GM18520 (cell line): ENCODE results near the gene UNC5B.

Experiments
- ATAC-seq: cut with Tn5 transposase; IDR thresholded peaks from one replicate; pipeline ENCODE4 v1.9.1; 2021; ENCODE audit not compliant: unreplicated experiment

The UNC5B gene

DNA sequence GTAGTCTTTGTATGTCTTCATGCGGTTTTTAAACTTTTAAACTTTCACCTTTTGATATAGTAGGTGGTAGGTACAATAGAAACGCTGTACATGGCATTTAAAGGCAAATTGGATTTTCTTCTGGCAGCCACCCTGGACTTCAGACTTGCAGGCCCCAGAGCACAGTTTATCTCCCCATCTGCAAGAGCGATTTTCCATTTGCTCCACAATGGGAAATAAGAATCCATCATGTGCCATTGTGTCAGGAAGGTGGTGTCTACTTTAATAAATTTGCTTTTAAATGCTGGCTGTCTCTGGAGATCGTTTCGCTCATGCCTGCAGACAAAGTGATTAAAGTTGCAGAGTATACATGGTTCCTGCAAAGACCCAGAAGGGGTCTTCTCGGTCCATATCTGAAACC lies 38.9 kb downstream of the UNC5B start:
- ATAC-seq = no peak

DNA sequence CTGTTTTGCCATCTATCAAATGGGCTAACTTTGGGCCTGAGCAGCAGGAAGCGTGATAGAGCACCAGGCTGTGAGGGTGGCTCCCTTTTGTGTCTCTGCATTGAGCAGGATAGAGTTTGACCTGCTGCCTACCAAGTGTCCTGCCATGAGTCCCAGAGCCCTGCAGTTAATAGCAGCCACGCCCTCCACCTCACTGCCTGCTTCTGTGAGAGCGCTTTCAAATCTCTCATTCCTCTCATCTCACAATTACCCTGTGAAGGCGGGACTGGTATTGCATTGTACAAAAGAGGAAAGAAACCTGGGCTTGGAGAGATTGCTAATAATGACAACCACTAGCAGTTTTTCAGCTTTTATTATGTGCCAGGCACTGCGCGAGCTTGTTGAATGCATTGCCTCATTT lies 39.9 kb downstream of the UNC5B start:
- ATAC-seq = no peak

DNA sequence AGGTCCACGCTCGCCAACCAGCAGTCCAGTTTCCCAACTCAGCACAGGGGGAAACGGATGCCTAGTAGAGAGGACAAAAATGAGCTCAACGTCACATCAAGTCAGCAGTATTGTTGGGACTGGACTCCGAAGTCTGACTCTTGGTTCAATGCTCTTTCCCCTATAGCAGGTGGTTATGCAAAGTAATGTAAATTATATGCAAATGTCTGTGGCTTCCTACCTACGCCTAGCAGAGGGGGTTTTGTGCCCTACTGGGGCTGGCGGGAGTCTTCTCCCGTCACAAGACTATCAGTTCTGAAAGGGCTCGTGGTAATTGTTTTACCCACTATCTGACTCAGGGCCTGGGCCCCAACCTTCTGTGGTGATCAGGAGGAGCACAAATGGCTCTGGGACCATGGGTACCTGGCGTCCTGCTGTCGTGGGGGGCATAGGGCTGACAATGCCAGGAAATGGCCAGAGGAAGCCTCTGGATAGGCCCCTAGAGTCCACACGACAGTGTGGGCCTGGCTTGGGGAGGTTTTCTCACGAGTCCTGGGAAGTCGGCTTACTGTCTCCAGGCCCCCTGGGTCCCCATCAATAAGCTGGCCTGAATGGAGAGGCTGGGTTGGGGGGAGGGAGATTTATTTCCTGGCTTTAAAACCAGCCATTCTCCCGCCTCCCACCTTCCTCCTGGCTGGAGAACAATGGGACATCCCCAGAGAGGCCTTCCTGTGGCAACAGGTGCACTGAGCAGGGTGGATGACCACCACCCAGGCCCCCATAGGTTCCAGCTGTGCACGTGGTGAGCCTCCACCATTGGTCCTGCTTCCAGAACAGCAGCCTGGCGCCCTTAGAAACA lies 41.8 kb downstream of the UNC5B start:
- ATAC-seq = no peak

DNA sequence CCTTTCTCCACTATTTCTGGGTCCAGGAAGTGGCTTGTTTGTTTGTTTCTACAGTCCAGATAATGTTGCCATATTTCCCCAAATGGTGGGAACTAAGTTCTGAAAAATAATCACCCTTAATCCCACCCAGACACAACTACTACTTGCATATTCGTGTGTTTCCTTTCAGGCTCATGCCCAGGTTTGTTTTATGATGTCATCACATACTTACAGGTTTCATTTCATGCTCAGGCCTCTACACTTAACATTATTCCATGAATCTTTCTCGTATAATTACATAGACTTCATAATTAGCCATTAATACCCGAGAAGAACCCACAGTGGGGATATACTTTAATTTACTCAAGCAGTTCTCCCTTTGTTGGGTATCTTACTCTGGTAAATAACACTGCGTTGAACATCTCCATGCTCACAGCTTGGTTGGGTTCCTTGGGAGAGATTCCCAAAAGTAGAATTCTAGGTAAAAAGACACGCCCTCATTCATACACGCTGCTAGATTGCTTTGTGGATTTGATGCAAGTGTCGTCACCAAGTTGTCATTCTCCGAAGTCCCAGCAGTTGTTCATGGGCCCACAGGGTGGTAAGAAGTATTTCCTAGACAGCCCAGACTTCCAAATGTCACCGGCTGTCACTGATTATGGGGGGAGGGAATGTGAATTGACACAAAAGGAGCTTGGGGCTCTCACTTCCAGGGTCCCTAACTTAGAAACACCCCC lies 42.6 kb downstream of the UNC5B start:
- ATAC-seq = no peak

GRCh38 chr10:71255550-71255807 lies 43.1 kb downstream of the UNC5B start:
- no peak for ATAC-seq

- ATAC-seq = no peak
These were observed 43.7 kb downstream of the UNC5B start for GRCh38 chr10:71255808-71256660.

DNA sequence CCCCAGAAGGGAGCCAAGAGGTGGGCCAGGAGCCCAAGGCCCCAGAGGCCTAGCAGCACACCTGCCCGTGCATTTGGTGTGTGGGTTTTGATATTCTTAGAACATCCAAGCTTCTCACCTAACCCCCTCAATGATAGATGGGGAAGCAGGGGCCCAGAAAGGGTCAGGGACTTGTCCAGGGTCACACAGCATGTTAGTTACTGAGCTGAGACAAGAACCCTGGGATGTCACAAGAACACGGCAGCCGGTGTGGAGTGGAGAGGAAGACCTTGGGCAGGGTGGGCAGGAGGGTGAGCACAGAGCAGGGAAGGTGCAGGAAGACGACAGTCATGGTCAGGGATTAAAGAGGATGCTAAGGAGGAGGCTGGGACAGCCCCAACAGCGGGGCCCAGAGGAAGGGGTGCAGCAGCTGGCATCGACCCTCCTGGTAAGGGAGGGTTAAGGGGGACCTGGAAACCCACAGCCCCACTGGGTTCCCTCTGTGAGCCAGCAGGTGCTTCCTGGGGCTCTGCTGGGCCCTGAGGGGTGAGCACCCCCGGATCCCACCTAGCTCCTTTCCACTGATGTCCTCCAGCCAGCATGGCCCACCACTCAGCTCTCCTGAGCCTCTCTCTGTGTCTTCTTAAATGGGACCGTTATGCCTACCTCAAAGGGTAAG lies 44.4 kb downstream of the UNC5B start:
- ATAC-seq = no peak

DNA sequence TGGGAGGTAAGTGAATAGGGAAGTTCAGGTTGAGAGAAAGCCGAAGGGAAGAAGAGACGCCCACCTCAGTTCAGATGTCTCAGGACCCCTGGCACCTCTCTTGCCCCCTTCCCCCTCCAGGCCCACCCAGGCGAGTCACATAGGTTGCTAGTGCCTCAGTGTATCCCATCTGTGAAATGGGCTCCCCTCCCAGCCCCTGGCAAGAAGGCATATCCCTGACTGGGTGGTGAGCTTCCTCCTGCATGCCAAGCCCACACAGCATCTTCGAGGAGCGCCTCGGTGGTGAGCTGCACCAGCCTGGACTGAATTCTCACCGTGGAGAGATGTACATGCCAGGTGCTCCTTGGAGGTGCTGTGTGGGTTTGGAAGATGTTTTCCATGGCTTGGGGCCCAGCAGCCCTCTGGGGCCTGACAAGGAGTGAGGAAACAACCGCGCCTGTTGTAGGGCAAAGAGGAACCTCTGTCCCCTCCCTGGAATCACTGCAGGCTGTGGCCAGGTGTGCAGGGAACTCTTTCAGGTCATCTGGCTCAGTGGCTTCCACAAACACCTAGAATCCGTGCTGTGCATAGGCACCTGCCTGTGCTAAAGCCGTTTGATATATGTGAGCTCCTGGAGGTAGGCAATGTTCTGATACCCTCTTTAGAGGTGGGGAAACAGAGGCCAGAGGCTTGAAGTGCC lies 45.1 kb downstream of the UNC5B start:
- ATAC-seq = no peak

DNA sequence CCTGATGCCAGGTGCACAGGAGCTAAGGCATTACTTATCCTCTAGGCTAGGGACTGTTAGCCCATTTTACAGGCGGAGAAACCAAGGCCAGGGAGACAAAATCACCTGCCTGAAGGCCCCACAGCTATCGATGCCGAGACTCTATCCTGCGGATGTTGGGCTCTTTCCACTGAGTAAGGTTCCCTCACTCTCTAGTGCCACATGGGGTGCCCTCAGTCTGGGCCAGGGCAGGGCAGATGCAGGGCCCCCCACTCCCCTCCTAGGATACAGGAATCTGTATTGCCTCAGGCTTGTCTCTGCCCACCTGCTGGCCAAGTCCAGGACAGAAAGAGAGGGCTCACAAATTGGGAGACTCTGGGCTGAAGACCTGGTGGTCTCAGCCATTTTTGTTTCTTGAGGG lies 45.7 kb downstream of the UNC5B start:
- no peak for ATAC-seq

DNA sequence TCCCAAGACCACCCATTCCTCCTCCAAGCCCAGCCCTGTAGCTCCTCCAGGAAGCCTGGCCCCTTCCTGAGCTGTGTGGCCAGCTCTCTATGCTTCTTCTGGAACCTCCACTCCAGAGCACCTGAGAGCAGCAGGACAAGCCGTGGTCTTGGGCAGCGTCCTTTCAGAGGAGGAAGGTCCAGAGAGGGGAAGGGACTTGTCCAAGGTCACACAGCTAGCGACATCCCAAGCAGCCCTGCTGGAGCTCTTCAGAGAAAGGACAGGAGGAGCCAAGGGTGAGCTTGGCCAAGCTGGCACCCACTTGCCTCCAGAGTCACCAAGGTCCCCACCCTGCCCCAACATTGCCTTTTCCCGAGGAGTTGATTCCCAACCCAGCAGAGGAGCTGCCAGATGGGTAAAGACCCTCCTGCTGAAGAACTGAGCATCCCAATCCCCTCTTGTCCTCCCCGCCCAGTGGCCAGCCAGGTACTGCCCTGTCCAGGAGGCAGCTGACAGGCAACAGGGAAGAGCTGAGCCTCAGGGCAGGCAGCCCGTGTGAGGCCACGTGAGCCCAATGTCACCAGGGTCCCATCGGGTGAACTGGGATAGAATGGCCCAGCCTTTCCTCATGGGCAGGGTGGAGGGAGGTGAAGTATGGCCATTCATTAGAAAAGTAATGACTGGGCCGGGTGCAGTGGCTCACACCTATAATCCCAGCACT lies 46.2 kb downstream of the UNC5B start:
- ATAC-seq = no peak

DNA sequence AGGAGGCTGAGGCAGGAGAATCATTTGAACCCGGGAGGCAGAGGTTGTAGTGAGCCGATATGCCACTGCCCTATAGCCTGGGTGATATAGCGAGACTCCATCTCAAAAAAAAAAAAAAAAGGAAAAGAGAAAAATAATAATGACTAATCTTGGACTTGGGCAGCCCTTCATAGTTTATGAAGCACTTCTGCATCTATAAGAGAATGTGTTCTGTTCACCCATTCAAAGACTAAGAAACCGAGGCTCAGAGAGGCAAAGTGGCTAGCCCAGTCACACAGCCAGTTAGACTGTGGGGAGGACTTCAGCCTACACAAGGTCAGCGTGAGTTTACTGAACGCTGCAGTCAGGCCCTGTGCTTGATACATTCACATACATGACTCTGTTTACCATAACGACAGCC lies 46.9 kb downstream of the UNC5B start:
- ATAC-seq = no peak

DNA sequence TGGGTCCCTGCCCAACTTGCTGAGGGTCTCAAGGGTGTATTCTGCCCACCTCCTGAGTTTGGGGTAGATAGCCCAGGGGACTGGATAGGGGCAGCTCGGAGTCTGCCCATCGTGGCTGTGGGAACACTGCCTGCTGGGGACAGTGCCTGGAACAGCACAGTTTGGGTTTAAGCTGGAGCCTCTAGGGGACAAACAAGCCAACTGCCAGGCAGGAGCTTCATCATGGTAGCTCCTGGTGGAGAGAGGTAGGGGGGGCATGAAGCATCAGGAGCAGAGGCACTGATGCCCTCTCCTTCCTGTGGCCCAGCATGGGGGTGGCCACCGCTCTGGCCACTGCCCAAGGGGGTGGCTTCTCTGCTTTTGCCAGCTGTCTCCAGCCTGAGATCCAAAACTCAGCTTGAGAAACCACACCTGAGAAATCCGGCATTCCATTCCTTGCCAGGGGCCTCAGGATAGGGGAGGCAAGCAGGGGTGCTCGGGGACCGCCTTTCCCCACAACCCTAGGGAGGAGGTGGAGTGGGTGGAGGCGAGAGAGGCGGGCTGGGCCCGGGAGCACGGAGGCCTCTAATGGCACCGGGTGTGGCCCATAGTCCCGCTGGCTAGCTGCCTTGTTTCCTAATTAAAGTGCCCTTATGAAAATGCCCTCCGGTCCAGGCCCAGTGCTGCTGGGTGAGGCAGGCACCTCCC lies 47.6 kb downstream of the UNC5B start:
- ATAC-seq = no peak

DNA sequence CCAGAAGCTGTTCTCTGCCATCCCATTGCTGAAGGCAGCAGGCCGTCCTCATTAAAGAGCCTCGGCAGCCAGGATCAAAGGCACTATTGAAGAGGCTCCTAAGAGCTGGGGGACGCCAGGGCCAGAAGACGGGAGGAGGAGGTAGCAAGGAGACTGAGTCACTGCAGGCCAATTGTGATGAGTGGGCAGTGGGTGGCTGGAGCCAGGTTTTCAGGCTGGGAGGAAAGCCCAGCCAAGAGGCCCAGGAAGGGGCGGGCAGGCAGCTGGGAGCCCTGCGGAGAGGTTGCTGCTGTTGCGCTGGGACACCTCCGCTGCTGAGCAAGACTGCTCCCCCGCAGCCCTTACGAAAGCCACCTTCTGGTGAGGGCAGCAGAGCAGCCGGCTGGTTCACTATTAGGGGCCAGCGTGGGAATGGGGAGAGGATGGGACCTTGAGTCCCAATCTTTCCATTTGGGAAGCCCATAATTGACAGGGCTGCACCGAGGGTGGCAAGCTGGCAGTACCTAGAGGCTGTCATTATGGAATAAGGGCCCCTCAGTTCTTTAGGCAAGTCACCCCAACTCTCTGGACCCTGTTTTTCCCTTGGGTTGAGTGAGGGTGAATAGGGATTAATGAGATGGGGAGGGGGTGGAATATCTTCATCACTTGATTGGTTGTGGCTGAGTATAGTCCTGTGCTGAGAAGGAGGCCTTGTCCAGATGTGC lies 48.4 kb downstream of the UNC5B start:
- ATAC-seq = no peak

DNA sequence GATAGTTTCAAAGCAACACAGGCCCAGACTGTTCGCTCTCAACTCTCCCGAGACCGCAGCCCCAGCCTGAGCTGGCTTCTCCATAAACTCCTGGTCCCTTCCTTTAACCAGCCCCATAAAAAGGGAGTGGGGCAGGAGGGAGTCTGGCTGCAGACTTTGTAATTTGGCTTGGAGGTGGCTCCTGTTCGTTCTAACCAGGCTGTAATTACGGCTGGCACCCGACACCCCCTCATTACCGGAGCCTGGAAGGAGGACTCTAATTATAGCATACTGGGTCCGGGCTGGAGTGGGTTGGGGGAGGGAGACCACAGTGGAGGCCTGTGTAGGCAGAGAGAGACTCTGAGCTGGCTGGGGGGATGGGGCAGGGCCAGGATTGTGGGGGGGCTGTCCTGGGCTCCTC lies 49.7 kb downstream of the UNC5B start:
- ATAC-seq = no peak

GRCh38 chr10:71262817-71263216 lies 50.4 kb downstream of the UNC5B start:
- no peak for ATAC-seq

- no peak for ATAC-seq
These were observed 51.0 kb downstream of the UNC5B start for GRCh38 chr10:71263376-71263775.

GRCh38 chr10:71264345-71265200 lies 52.2 kb downstream of the UNC5B start:
- no peak for ATAC-seq

DNA sequence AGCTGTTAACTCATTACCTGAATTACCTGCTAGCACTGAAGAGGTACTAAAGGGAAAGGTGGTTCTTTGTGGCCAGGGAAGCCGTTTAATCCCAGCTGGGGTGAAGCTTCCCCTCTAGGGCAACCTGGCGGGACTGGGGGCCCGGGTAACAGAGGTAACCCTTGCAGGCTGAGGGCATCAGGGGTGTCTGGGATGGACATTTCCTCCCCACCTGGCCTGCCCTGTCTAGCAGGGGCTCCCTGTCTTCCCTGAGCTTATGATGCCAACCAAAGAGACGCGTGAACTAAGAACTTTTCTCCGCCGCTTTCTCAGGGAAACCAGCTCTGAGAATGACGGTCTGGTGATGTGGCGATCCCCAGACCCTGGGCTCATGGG lies 52.8 kb downstream of the UNC5B start:
- no peak for ATAC-seq
